ENCODE results near the gene THEMIS.

DNA sequence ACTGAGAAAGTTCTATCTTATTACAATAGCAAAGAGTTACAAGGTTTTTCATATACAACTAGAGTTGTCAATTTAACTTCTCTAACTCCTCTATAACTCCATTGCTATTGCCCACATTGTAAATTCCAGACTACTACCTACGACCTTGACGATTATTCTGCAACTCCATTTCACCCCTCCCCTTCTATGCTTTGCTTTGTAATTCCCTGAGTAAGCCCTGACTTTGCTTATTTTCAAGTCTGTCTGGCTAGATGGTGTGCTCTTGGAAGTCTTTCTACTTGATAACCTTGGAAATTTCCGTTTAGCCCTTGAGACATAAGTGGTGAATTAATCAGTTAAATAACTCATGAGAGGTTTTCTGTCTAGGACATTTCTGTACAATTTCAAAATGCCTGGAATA, 162.4 kb downstream of the THEMIS start:
- TF ChIP-seq, protein P1, sequence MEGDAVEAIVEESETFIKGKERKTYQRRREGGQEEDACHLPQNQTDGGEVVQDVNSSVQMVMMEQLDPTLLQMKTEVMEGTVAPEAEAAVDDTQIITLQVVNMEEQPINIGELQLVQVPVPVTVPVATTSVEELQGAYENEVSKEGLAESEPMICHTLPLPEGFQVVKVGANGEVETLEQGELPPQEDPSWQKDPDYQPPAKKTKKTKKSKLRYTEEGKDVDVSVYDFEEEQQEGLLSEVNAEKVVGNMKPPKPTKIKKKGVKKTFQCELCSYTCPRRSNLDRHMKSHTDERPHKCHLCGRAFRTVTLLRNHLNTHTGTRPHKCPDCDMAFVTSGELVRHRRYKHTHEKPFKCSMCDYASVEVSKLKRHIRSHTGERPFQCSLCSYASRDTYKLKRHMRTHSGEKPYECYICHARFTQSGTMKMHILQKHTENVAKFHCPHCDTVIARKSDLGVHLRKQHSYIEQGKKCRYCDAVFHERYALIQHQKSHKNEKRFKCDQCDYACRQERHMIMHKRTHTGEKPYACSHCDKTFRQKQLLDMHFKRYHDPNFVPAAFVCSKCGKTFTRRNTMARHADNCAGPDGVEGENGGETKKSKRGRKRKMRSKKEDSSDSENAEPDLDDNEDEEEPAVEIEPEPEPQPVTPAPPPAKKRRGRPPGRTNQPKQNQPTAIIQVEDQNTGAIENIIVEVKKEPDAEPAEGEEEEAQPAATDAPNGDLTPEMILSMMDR (IDR thresholded peaks at IDR 0.05 in 2 of 3, conservative IDR thresholded peaks at IDR 0.05 in 1 of 3; ENCODE audit: control insufficient read depth in 2 of 3, extremely low read depth in 1 of 3, insufficient read depth in 1 of 3, low read depth in 3 of 3, low read length in 3 of 3) = no peak
- TF ChIP-seq TAF1 (IDR thresholded peaks at IDR 0.05; ENCODE audit: borderline replicate concordance, low read depth, low read length) (no peak), EP300 (IDR thresholded peaks at IDR 0.05; ENCODE audit: borderline replicate concordance in 1 of 2, control insufficient read depth in 1 of 2, low read depth in 2 of 2, low read length in 2 of 2) (no peak)

Measured in GM12878 (cell line).